Right lobe of liver (tissue), 4 donors: ENCODE data around the gene COX19.

ENCODE experiments used
- POLR2A ChIP-seq: fragments of 450-650 bp; IDR thresholded peaks from one replicate; pipeline ENCODE4 v1.6.1; 2017; ENCODE audit warnings: antibody characterized with exemption, mild to moderate bottlenecking
- TF ChIP-seq, protein P1 (sequence below), 4 donors: fragments of 200-600 bp in 3 of 4; fragments of 450-650 bp in 1 of 4; IDR thresholded peaks; one replicate each; pipeline versions ENCODE4 v1.5.1 to v1.8.0; 2016 to 2022; ENCODE audit warnings: antibody characterized with exemption in 4 of 4, mild to moderate bottlenecking in 2 of 4
- donor health status: DM: no; HTN: no; CAD: no.
- donor health status: DM: no; HTN: no; CAD: no.
- donor health status: DM: no; HTN: yes; CAD: no.

DNA sequence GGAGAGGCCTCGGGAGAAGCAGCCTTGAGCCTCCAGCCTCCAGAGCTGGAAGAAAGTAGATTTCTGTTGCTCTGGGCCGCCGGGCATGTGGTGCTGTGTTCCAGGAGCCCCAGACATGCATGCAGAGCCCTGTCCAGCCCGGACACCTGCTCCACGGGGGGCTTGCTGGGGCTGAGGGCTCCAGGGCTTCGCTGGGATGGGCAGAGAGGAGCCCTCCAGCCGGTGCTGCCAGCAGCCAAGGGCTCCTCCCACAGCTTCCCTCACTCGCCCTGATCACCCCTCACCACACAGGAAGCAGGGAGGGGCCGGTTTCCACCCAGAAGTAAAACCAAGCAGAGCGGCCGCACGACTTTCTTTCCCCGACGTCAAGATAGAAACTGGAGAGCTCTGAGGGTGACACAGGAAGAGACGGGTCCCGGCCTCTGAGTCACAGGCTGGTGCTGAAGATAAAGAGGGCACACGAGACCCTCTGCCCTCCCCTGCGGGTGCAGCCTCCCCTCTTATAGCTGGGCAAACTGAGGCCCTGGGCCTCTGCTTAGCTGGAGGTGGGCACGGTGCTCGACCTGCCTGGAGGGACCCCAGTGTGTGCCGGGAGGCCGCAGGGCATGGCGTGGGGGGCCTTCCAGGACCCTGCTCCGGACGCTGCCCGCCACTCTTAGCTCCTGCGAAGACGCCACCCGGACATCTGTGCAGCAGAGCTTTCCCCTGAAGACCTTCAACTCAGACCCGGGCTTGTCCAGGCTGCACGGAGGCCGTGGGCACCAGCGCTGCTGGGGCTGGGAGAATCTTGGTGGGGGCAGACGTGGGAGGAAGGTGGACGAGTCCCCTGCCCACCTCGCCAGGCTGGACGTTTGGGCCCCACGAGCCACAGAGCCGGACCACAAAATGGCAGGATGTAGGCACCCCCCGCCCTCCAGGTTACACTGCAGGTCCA is 52.0 kb downstream of the COX19 start:
- TF ChIP-seq, protein P1, sequence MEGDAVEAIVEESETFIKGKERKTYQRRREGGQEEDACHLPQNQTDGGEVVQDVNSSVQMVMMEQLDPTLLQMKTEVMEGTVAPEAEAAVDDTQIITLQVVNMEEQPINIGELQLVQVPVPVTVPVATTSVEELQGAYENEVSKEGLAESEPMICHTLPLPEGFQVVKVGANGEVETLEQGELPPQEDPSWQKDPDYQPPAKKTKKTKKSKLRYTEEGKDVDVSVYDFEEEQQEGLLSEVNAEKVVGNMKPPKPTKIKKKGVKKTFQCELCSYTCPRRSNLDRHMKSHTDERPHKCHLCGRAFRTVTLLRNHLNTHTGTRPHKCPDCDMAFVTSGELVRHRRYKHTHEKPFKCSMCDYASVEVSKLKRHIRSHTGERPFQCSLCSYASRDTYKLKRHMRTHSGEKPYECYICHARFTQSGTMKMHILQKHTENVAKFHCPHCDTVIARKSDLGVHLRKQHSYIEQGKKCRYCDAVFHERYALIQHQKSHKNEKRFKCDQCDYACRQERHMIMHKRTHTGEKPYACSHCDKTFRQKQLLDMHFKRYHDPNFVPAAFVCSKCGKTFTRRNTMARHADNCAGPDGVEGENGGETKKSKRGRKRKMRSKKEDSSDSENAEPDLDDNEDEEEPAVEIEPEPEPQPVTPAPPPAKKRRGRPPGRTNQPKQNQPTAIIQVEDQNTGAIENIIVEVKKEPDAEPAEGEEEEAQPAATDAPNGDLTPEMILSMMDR (IDR thresholded peaks at IDR 0.05), result no peak
- TF ChIP-seq POLR2A, result no peak
